GM18867 (cell line): ENCODE results near the gene ZNF765.
"Not testable (repeated sequence)": the region's sequence is repeated elsewhere in the genome, so short reads cannot be mapped to it uniquely, and the experiment has no call there.

Experiments
- ATAC-seq: cut with Tn5 transposase; IDR thresholded peaks from one replicate; pipeline ENCODE4 v1.9.1; 2021; ENCODE audit warnings: mild to moderate bottlenecking, moderate library complexity; ENCODE audit not compliant: unreplicated experiment

The ZNF765 gene

DNA sequence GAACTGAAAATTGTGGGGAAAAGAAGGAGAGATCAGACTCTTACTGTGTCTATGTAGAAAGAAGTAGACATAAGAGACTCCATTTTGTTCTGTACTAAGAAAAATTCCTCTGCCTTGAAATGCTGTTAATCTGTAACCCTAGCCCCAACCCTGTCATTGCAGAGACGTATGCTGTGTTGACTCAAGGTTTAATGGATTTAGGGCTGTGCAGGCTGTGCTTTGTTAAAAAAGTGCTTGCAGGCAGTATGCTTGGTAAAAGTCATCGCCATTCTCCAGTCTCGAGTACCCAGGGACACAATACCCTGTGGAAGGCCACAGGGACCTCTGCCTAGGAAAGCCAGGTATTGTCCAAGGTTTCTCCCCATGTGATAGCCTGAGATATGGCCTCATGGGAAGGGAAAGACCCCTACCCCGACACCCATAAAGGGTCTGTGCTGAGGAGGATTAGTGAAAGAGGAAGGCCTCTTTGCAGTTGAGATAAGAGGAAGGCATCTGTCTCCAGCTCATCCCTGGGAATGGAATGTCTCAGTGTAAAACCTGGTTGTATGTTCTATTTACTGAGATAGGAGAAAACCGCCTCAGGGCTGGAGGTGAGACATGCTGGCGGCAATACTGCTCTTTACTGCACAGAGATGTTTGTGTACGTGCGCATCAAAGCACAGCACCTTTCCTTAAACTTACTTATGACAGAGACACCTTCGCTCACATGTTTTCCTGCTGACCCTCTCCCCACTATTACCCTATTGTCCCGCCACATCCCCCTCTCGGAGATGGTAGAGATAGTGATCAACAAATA is 25.8 kb downstream of the ZNF765 start:
- not testable (repeated sequence) for ATAC-seq

DNA sequence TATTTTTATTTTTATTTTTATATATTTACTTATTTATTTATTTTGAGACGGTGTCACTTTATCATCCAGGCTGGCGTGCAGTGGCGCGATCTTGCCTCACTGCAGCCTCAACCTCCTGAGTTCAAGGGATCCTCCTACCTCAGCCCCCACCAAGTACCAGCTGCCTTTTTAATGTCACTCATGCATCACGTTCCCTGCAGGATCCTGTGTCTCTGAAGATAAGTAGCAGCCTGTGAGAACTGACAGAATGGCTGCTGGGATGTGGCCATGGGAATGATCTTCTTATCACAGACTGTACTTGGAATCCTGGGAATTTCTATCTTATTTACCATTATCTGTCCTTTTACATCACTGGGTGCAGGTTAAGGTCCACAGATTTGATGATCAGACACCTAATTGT is 27.6 kb downstream of the ZNF765 start:
- no peak for ATAC-seq

- not testable (repeated sequence) for ATAC-seq
Observed at GRCh38 chr19:53423074-53423473, 28.1 kb downstream of the ZNF765 start.

DNA sequence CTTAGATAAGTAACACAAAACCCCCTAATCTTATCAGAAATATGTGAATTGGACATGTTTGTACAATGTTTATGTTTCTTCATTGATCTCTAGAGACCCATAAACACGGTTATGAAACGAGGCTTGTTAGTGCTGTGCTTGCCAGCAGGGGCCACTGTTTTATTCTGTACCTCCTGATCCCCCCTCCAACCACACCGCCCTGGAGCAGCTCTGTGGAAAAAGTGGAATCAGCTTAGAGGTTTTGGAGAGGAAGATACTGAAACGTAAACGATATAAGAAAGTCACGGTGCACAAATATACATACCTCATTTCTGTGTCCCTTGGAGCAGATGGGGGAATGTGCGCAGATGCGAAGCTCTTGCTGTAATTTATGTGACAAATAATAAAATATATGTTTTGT is 28.7 kb downstream of the ZNF765 start:
- ATAC-seq: not testable (repeated sequence)

- no peak for ATAC-seq
Observed at GRCh38 chr19:53424968-53425597, 30.1 kb downstream of the ZNF765 start.

DNA sequence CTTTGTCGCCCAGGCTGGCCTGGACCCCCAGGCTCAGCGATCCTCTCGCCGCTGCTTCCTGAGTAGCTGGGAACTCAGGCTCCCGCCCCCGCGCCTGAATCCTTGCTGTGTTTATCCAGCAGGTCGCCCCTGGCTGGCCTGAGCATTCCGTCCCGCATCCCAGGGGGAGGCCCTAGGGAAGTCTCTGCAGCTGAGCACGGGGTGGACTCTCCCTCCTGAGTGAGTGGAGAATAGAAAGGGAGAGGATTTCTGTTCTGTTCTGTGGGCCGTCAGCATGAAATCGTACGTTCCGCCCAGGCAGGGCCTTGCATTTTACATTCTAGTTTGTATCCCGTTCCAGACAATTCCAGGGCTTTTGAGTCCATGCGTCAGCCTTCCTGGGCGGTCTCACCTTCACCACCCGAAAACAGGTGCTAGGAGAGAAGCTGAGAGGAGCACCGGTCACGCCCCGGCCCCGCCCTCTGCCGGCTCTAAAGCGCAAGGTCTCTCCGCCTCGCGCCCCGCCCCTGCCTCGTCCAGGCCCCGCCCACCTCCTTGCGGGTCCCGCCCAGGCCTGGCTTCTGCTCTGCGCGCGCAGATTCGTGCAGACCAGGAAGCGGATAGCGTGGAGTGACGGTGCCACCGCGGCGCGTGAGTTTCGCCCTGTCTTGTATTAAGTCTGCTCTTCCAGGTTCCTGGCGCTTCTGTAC is 36.6 kb downstream of the ZNF765 start, which contains the start of gene ZNF761:
Gene ZNF761, plus strand, starts transcription at position 586 of the 689 bp plus-strand sequence. CDS start 15,285 bp downstream, outside the sequence.
- peak; percentile 92 for ATAC-seq

DNA sequence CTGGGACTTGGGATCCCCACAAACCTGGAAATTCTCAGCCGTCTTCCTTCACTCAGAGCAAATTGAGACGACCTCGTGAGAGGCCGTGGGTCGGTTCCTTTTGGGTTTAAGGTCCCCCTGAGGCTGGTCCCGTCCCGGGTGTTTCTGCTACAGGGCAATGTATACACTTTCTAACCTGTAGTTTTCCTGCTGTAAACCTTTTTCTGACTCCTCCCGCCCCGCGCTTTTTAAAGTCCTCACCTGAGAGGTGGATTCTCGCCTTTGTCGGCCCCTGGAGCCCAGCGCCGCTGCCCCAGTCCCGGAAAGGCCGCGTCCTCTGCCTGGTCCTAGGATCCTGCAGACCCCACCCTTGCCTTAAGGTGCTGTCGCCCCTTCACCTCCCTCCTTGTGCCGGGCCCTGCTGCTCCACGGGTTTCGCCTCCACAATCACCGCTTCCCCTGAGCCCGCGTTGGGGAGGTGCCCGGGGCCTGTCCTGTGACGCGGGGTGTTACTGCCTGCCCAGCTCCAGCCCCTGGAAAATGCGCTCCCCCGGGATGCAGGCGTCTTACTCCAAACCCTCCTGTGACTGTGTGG is 37.2 kb downstream of the ZNF765 start:
- ATAC-seq: peak; percentile 37

DNA sequence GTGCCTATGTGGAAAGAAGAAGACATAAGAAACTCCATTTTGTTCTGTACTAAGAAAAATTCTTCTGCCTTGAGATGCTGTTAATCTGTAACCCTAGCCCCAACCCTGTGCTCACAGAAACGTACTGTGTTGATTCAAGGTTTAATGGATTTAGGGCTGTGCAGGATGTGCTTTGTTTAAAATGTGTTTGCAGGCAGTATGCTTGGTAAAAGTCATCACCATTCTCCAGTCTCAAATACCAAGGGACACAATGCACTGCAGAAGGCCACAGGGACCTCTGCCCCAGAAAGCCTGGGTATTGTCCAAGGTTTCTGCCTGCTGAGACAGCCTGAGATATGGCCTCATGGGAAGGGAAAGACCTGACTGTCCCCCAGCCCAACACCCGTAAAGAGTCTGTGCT is 48.9 kb downstream of the ZNF765 start:
- ATAC-seq: not testable (repeated sequence)

DNA sequence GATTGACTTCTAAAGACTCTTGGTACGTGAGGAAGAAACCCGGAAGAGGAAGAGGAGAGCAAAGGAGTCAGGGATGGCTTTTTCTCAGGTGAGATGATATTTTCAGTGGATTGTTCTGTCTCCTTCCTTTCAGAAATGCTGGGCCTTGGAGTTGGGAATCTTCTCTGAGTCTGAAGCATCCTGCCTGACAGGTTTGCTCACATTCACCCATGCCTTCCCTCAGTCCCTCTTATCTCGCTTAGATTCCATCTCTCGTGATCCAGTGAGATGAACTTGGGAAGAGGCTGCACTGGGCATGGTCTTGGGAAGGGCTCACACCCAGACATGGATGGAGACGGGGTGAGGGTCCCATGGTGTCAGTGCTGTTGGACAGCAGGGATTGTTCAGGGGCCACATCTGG is 52.2 kb downstream of the ZNF765 start:
- not testable (repeated sequence) for ATAC-seq

GRCh38 chr19:53455828-53456227 is 60.9 kb downstream of the ZNF765 start:
- no peak for ATAC-seq

DNA sequence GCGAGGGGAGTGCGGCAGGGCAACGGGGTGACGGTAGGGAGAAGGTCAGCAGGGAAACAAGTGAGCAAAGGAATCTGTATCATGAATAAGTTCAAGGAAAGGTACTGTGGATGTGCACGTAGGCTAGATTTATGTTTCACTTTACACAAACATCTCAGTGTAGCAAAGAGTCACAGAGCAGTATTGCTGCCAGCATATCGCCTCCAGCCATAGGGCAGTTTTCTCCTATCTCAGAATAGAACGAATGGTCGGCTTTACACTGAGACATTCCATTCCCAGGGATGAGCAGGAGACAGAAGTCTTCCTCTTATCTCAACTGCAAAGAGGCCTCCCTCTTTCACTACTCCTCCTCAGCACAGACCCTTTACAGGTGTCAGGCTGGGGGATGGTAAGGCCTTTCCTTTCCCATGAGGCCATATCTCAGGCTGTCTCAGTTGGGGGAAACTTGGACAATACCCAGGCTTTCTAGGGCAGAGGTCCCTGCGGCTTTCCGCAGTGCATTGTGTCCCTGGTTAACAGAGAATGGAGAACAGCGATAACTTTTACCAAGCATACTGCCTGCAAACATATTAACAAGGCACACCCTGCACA is 65.3 kb downstream of the ZNF765 start:
- not testable (repeated sequence) for ATAC-seq

DNA sequence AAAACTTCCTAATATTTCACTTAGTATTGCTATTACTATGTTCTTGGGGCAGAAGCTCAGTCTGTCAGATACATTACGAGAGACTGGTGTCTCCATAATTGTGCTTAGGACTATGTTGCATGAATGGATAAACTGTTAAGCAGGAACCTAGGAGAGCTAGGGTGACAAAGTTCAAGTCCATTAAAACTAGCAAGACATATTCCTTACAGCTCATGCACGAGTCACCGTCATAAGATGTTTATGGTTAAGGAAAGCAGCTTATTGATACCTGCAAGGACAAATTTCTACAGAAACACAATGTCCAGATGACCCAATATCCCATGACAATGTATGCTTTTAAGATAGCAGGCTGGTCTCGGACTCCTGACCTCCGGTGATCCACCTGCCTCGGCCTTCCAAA is 66.9 kb downstream of the ZNF765 start:
- no peak for ATAC-seq

DNA sequence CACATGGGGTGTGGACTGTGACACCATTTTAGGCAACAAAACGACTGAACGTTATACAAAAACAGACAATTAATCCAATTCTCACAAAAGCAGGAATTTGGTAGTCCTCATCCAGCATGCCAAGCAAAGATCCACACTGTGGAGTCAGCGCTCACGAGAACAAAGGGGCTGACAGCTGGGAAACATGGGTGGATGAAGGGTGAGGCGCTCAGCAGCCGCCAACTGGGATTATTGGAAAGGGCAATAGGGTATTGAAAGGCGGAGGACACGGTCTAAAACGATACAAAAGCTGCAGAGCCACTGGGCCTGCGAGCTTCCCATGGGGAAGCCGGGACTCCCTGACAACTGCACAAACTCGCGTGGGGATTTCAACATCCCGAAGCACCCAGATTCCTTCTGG is 67.9 kb downstream of the ZNF765 start:
- no peak for ATAC-seq

GRCh38 chr19:53463263-53463662 is 68.3 kb downstream of the ZNF765 start:
- ATAC-seq: no peak

DNA sequence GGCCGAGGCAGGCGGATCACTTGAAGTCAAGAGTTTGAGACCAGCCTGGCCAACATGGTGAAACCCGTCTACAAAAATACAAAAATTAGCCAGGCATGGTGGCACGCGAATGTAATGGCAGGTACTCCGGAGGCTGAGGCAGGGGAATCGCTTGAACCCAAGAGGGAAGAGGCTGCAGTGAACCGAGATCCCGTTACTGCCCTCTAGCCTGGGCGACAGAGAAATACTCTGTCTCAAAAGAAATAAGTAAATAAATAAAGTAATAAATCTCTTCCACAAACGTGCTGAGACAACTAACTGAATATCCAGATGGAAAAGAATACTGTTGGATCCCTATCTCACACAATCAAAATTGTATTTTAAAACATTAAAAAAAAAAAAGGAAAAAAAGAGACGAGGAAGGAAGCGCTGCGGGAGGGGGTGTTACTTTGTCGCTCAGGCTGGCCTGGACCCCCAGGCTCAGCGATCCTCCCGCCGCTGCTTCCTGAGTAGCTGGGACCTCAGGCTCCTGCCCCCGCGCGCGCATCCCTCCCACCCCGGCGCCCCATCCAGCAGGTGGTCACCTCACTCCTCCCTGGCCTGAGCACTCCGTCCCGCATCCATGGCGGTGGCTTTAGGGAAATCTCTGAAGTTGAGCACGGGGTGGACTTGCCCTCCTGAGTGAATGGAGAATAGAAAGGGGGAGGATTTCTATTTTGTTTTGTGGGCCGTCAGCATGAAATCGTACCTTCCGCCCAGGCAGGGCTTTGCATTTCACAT is 72.0 kb downstream of the ZNF765 start:
- peak; percentile 30 for ATAC-seq

DNA sequence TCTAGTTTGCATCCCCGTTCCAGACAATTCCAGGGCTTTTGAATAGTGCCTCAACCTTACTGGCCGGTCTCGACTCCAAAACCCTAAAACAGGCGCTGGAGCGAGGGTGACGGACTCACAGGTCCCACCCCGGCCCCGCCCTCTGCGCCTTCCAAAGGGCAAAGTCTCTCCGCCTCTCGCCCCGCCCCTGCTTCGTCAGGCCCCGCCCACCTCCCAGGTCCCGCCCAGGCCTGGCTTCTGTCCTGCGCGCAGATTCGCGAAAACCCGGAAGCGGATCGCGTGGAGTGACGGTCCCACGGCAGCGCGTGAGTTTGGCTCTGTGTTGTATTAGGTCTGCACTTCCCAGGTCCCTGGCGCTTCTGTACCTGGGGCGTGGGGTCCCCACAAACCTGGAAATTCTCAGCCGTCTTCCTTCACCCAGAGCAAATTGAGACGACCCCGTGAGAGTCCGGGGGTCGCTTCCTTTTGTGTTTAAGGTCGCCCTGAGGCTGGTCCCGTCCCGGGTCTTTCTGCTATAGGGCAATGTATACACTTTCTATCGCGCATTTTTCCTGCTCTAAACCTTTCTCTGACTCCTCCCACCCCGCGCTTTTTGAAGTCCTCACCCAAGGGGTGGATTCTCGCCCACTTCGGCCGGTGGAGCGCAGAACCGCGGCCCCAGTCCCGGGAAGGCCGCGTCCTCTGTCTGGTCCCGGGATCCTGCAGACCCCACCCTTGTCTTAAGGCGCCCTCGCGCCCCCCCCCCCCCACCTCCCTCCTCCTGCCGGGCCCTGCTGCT is 72.7 kb downstream of the ZNF765 start, which contains the start of gene ZNF813:
Gene ZNF813, plus strand, starts transcription at position 249 of the 778 bp plus-strand sequence. CDS start 16,090 bp downstream, outside the sequence.
- ATAC-seq: peak; percentile 75

DNA sequence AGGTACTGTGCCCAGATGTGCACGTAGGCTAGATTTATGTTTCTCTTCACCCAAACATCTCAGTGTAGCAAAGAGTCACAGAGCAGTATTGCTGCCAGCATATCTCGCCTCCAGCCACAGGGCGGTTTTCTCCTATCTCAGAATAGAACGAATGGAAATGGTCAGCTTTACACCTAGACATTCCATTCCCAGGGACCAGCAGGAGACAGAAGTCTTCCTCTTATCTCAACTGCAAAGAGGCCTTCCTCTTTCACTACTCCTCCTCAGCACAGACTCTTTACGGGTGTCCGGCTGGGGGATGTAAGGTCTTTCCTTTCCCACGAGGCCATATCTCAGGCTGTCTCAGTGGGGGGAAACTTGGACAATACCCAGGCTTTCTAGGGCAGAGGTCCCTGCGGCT is 73.7 kb downstream of the ZNF765 start:
- ATAC-seq: not testable (repeated sequence)

DNA sequence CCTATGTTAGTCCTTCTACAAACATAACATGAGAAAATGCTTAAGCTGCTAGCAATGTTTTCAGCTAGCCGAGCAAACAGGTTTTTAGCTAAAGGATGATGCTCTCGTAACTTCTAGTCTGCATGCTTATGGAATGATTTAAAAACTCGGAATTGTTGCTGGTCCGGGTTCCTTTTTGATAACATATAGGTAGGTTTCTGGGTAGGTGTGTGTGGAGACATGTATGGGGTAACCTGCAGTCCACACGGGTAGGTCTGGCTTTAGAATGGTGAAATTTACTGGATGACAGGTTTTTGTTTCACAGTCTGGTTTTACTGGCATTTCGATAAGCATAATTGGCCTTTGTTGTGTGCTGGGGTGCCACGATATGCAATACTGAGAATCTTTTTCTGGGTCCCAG is 77.0 kb downstream of the ZNF765 start:
- no peak for ATAC-seq

- ATAC-seq: not testable (repeated sequence)
Observed at GRCh38 chr19:53474832-53475231, 79.9 kb downstream of the ZNF765 start.
